CD1c-positive myeloid dendritic cell (primary cell): ENCODE data around the gene GNAI2.
"Not testable (repeated sequence)": the region's sequence is repeated elsewhere in the genome, so short reads cannot be mapped to it uniquely, and the experiment has no call there.

ENCODE experiments used
- DNase-seq: peaks from one replicate; pipeline ENCODE4 v3.0.0-alpha.2; 2016; ENCODE audit errors: extremely low spot score

Gene GNAI2

DNA sequence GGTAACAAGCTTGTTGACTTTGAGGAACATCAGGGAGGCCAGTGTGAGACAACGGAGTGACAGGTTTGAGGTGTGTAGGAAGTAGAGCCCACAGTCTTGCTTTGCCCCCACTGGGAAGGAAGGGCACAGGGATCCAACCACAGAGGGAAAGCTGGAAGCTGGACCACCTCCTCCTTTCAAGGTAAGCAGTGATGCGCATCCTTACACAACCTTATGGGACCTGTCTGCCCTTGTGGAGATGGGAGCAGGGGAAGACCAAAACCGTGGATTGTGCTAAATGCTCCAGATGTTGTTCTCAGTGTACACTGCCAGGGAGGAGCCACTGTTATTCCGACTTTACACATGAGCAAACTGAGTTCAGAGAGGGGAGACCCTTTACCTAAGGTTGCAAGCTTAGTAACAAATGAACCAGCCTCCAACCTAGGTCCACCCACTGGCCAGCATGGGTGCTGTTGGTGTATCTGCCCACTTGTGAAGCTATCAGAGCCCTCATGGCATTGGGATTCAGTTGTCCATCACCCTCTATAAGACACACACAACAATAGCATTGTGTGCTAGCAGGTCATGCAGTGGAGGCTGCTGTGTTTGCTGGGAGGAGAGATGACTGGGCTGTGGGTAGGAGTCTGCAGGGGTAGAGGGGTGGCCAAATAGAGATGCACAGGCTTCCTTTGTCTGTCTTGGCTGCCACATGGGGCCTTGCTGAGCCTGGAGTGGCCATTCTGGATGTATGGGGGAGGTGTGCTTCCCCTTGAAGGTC lies 42.3 kb downstream of the GNAI2 start:
- DNase-seq, result no peak

DNA sequence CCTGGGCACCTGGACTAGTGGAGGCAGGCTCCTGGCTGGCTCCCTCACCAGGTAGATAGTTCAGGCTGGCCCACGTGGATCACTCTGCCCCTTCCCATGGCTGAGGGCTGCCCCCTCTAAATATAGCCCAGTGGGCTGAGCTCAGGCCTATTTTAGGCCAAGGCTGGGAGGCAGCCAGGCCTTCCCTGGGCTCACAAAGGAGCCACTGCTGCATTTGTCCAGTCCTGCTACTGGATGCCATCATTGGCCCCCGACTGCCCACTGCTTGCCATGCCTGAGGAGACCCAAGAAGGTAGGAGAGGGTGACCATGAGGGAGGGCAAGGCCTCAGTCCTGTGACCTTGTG lies 42.8 kb downstream of the GNAI2 start, which contains the start of gene LSMEM2:
Gene LSMEM2 (plus strand): TSS at position 208 of the 345 bp plus-strand sequence. CDS start 27 bp downstream, at position 235.
- no peak for DNase-seq

DNA sequence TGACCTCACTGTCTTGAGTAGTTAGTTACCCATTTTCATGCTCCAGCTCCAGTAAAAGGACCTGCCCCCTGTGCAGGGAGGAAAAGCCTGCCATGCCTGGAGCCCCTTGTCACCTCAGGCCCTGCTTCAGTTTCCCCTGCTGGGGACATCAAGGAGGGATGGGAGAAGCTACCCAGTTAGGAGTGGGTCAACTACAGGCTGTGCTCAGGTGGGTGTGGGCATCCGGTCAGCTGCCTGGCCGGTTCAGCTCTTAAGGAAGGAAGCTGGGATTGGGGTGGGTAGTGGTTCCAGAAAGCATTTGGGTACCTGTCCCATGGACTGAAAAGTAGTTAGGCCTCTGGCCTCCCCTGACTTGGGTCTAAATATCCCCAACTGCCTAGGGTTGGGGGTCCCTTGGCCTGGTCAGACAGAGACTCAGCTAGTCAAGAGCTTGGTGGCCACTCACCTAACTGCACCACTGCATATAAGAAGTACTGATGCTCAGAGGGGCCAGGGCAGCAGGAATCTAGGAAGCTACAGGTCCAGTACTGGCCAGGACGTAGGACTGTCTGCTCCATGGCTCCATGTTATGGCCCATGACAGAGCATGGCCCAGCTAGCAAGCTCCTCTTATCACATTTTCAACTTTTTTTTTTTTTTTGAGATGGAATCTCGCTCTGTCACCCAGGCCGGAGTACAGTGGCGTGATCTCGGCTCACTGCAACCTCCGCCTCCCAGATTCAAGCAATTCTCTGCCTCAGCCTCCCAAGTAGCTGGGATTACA lies 43.4 kb downstream of the GNAI2 start:
- DNase-seq, result no peak

DNA sequence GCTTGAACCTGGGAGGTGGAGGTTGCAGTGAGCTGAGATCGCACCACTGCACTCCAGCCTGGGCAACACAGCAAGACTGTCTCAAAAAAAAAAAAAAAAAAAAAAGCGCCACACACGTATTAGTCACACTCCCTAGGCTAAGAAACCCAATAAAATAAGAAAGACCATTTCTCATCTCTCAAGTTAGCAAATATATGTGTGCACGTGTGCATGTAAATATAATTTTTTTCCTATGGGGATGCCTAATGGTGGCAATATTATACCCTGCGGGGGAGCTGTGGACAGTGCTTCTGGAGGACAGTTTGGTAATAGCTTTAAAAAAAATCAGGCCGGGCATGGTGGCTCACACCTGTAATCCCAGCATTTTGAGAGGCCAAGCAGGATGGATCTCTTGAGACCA lies 48.1 kb downstream of the GNAI2 start:
- DNase-seq, result not testable (repeated sequence)

DNA sequence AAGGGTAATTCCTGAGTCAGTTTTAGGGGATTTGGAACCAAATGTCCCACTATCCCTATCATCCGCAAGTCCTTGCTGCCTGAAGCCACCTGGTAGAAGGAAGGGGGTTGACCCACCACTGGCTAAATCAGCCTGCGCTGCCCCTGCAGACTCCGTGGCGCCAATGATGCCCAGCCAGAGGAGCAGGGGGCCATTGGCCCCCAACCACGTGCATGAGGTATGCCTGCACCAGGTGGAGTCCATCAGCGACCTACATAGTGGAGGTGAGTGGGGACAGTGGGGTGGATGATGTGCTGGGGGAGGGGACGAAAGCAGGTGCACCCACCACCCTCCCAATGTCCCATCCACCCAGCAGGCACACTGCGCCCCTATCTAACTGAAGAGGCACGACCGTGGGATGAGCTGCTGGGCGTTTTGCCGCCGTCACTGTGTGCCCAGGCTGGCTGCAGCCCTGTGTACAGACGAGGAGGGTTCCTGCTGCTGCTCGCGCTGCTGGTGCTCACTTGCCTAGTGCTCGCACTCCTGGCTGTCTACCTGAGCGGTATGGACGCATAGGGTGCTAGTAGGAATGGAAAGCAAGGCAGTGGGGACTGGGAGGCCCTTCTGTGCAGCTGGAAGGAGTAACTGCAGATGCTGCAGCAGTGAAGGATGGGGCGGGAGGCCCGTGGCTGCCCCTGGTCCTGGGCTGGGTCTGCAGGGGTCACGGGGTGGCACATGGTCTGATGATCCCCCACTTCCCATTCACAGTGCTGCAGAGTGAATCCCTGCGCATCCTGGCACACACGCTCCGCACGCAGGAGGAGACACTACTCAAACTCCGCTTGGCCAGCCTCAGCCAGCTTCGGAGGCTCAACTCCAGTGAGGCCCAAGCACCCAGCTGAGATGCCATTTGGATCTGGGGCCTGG lies 50.6 kb downstream of the GNAI2 start:
- no peak for DNase-seq

DNA sequence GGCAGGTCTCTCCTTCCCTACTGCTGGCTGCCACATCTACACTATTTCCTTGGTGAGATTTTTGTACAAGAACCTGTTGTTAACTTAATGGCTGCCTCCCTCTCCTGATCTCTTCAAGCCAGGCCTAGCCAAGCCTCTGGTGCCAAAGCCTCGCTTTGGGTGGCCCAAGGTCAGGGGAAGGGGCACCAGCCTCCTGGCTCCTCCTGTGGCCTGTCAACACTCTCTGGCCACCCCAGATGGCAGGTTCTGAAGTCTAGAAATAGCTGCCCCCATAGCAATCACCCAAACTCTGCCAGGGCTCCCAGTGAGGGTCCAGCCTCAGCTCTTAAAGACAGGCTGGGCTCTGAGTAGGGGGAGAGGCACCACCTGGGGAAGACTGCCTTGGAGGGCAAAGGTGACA lies 51.3 kb downstream of the GNAI2 start:
- DNase-seq, result no peak

DNA sequence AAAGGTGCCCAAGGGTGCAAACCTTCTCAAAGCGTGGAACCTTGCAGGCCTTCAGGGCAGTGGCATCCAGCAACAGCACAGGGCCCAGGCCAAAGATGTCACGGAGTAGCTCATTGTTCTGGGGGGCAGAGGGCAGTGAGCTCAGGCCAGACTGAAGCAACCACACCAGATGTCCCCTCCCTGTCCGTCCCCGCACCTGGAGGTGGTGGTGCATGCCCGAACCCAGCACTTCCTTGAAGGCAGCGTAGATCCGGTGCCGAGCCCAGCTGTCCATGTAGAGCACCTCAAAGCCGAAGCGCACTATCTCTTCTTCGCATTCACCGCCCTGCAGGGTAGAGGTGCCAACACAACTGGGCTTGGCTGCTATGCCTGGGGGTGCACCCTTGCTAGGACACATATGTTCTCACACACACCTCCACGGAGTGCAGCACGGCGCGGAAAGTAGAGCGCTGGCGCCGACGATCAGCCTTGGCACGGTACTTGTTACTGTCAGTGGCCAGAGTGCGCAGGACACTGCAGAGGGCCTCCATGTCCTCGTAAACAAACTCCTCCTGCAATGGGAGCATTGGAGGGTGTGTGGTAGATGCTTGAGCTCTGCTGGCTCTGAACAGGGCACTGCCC lies 52.5 kb downstream of the GNAI2 start:
- no peak for DNase-seq

DNA sequence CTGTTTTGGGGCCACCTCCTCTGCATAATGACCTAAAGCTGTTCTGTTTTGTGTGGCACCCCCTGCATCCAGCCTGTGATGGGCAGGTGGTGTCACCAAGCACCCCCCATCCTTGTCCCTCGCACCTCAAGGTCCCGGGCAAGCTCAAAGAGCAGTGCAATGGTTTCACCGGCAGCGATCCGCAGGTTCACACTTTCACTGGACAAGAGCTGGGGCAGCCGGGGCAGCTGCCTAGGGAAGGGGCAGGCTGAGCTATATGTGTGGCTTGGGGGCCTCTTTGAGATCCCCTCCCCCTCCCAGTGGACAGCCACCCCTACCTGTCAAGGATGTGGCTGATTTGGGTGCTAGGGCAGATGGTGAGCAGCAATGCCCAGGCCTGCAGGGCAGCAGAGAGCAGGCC lies 53.1 kb downstream of the GNAI2 start:
- DNase-seq, result no peak

DNA sequence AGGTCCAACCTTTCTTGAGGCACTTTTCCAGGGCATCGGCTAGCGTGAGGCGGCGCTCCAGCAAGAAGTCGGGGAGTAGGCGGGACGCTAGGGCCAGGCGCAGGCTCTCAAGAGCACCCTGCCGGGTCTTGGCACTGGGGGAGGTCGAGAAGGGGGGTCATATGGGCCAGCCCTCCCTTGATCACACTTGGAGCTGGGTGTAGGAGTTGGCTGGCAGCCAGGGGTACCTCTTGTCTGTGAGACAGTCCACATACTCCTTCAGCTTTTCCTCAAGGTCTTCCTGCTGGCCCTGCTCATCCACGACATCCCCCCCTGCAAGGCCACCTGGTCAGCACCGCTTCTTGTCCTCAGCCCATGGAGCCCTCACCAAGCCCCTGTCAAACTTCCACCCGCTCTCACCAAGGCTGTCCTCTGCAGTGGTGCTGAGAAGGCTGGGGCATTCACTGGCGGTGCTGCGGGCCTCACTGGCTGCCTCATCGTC lies 54.2 kb downstream of the GNAI2 start:
- DNase-seq, result no peak

DNA sequence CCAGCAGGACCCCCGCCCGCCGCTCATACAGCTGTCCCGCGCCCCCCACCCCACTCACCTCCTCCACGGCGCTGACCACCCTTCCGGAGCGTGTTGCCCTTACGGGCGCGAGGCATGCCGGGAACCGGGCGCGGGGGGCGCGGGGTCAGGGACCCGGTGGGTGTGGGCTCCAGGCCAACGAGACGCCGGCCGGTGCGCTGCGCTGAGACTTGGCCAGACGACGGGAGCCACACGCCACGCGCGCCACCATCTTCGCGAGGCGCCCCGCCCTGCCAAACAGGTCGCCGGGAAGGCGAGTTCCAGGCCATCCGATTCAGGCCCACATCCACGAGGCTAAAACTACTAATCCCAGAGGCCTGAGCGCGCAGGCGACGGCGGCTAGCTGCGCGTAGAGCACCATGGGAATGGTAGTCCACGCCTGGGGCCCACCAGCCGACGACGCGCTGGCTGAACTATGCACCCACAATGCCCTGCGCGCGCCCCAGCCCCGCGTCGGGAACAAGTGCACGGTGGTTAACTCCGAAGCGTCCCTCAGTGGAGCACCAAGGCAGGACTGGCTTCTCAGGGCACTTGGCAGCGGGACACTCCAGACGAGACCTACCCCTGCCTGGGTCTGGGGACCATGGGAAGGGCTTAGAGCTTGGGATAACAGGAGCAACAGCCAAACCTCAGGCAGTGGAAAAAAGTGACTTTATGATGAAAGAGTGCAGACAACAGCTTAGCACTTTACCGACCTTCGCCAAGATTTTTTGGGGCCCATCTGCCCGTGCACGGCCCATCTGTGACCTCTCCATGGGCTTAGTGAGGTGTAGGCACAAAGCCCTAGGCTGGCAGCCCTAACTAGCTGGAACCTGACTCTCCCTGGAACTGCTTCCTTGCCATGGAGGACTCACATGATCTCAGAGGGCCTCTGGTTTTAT lies 56.4 kb downstream of the GNAI2 start, which contains the start of gene IFRD2:
Gene IFRD2 (minus strand): TSS at position 271 of the 920 bp plus-strand sequence. CDS start 155 bp downstream, at position 116.
- DNase-seq, result peak; percentile 98

DNA sequence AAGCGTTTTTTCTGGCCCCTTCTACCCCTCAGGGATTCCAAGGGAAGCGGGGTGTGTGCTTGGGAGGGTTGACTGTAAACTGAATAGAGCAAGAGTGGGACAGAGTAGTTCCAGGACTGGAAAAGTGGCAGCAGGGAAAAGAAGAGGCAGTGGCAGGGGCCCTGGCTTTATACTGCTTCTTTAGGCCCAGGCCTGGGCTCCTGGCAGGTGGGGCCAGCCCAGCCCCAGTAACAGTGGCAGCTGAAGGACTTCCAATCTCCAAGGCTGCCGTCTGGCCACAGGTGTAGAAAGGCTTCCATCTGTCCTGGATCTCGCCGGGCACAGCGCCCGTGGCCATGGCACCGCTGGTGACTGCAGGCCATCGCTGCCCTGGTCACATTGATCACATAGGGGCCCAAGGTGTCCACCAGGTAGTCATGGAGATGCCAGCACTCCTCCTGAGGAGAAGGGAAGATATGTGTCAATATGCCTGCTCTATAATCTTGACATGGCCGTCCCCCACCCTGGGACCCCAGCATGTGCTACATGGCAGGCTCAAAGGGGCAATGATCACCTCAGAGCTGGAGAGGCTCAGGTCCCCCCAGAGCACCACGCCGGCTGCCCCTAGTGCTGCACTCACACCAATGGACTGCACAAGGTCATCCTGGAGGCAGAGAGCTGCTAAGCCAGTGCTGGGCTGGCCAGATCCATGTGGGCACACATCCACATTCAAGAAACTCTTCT lies 57.2 kb downstream of the GNAI2 start:
- no peak for DNase-seq

DNA sequence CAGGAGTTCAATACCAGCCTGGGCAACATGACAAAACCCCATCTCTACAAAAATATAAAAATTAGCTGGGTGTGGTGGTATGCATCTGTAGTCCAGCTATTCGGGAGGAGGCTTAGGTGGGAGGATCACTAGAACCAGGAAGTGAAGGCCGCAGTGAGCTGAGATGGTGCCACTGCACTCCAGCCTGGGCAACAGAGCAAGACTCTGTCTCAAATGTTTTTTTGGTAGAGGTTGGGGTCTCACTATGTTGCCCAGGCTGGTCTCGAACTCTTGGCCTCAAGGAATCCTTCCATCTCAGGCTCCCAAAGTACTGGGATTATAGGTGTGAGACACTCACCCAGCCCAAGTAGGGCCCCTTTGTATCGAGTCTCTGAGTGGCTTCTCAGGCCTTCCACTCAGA lies 58.1 kb downstream of the GNAI2 start:
- no peak for DNase-seq

DNA sequence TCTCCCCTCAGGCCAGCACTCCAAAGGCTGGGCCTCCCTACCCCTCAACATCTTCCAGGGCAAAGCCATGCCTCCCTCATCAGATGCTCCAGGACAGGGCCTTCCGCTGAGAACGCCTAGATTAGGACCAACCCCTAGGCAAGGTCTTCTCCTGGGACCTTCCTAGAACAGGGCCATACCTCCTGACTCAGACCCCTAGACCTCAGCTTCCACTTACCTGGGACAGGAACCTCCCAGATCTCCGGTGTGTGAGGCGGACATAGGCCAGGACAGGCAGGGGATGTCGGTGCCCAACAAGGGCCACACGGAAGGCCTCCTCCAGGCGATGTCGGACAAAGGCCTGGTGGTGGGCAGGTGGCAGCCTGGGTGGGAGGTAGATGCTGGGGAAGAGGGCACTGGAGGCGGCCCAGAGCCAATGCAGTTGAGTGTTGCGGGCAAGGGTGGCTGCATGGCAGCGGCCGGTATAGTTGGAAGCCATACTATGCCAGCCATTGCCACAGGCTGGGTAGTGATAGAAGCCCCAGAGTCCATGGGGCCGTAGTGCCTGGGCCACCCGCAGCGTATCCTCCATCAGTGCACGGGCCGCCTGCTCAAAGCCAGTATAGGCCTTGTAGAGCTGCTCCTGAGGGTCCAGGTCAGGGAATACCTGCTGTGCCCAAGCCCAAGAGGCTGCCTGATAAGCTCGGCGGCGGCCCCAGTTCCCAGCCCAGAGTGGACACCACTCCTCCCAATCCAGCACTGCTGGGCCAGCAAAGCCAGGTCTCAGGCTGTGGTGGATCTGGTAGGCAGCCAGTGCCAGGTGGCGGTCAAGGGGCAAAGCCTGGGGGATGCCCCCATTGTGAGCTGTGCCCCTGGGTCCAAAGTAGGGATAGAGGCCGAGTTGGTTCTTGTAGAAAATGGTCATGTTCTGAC lies 58.7 kb downstream of the GNAI2 start:
- DNase-seq, result no peak

DNA sequence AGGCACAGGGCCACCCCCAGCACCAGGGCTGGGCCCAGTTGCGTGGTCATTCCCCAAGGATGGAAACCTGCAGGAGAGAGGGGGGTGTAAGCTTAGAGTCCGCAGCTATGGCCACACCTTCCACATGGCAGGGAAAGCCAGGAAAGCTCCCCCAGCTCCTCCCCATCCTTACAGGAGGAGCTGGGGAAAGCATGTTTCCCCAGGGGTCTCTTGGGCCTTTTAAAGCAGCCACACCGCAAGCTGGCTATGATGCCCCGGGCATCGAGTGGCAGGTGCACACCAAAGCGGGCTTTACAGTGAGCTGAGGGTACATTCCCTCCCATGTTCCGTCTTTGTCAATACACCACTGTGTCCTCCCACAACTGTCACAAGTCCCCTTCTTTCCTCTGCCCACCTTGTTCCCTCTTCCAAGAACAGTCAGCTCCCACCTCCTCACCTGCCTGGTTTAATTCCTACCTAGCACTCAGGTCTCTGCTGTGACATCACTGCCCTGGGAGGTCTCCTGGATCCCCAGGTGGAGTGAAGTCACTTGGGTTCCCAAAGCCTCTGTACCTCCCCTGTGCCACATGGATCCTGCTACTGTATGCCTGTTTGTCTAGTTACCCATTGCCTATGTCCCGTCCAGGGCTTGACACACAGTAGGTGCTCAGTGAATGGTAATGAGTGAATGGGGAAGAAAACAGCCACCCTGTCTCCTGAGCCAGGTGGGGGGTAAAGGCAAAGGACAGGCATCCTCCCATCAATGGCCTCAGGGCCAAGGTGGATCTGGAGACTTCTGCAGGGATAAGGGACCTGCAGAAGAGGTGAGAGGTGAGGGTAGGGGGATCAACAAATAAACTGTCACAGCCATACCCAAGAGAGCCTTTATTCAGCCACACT lies 59.8 kb downstream of the GNAI2 start:
- DNase-seq, result no peak

DNA sequence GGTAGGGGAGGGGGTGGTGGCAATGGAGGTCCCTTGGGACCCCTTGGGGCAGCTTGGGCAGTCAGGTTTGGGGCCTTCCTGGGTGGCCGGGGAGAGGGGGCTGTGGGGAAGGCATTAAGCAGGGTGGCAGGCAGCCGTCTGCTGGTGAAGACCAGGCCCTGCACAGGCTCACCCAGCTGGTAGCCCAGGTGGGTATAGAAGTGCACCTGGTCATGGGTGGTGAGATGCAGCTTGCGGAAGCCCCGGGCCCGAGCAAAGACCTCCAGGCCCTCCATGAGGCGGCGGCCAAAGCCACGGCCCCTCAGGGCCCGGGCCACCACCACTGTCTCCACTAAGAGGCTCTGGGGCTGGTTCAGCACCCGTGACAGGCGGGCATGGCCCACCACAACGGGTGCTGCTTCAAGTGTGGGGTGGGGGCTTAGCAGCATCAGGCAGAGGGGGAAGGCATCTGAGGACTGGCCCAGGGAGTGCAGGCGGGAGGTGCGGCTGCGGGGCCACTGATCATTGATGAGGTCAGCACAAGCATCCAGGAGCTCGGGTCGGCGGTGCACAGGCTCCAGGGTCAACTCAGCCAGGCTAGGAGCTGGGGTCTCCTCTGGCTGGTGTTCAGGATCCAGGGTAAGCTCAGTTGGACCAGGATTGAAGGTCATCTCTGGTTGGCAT lies 60.8 kb downstream of the GNAI2 start:
- DNase-seq, result no peak

DNA sequence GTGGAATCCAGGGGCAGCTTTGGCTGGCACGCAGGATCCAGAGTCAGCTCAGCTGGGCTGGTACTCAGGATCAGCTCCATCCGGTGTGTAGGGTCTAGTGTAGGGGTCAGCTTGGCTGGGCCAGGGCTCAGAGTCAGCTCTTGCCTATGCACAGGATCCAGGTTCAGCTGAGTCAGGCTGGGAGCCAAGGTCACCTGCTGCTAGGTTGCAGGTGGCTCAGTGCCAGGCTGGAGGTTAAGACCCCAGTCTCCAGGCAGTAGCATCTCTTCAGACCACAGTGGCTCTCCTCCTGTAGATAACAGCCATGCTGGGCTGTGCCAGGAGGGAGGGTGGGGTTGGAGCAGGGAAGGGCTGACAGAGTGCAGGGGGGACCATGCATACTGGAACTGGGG lies 61.4 kb downstream of the GNAI2 start:
- DNase-seq, result no peak
